ENCODE results near the gene HSPG2. TPM values are rescaled to one million over a fixed set of nuclear protein-coding genes. Genes with fewer than 3 reads are reported as not detected.
"Not testable (repeated sequence)": the region's sequence is repeated elsewhere in the genome, so short reads cannot be mapped to it uniquely, and the experiment has no call there.

Gene HSPG2
- polyA plus RNA-seq (2012; ENCODE audit: missing spikeins) = 3.2 TPM

DNA sequence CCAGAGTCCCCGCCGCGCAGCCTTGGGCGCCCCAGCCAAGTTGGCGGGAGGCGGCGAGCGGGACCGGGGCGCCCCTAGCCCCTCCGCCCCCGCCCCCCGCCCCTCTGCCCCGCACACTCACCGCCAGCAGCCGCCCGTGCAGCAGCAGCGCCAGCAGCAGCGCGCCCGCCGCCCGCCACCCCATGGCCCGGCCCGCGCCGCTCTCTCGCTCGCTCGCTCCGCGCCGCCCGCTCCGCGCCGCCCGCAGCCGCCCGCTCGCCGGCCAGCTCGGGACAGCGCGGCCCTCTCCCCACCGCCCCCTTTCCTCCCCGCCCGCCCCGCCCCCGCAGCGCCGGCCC is at the start of gene HSPG2:
TSS of gene HSPG2 (minus strand) at position 277 of the 338 bp plus-strand sequence. CDS start at position 184, 93 bp downstream.
- no peak for DNase-seq (ENCODE audit: insufficient read length)
- TF ChIP-seq POLR2AphosphoS5 (IDR thresholded peaks at IDR 0.05; ENCODE audit: low read depth, low read length) (no peak), TAF1 (IDR thresholded peaks at IDR 0.05; ENCODE audit: borderline replicate concordance, low read depth, low read length) (no peak), POLR2A (IDR thresholded peaks at IDR 0.05; ENCODE audit: low read depth, low read length) (no peak)
- FAIRE-seq = no peak

DNA sequence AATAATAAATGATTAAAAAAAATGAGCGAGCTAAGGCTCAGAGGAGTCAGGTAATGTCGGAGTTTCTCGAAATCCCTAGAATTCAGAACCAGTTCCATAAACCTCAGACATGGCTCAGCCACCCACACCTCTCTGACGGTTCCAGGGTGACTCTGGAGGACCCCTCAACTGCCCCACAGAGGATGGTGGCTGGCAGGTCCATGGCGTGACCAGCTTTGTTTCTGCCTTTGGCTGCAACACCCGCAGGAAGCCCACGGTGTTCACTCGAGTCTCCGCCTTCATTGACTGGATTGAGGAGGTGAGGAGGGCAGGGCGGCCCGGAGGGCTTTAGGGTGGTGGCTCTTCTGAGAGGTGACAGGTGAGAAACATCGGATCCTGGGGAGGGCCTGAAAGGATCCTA is 49.3 kb upstream of the HSPG2 start:
- not testable (repeated sequence) for FAIRE-seq; DNase-seq (ENCODE audit: insufficient read length)

DNA sequence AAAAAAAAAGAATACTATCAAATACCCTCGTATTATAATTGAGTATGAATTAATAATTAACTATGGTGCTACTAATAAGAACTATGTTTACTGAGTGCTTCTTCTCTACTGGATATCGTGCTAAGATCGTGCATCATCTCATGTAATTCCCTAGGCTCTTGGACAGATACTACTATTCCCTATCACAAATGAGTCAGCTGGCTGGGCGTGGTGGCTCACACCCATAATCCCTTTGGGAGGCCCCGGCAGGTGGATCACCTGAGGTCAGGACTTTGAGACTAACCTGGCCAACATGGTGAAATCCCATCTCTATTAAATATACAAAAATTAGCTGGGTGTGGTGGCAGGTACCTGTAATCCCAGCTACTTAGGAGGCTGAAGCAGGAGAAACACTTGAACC is 48.8 kb upstream of the HSPG2 start:
- FAIRE-seq = not testable (repeated sequence)

DNA sequence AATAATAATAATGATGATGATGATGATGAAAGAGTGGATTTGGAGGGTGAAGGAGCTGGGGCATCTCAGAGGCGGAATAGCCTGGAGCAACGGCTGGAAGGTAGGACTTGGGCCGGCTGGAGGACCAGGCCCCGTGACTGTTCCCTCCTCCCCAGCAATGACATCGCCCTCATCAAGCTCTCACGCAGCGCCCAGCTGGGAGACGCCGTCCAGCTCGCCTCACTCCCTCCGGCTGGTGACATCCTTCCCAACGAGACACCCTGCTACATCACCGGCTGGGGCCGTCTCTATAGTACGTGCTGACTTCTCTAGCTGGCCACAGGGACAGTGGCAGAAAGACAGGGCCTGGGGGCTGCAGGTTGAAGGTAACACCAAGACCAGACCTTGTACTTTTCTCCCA is 46.4 kb upstream of the HSPG2 start:
- not testable (repeated sequence) for DNase-seq (ENCODE audit: insufficient read length); FAIRE-seq

More for the DNA sequence above, 48.8 kb upstream of the HSPG2 start:
- DNase-seq (ENCODE audit: insufficient read length) = not testable (repeated sequence)

DNA sequence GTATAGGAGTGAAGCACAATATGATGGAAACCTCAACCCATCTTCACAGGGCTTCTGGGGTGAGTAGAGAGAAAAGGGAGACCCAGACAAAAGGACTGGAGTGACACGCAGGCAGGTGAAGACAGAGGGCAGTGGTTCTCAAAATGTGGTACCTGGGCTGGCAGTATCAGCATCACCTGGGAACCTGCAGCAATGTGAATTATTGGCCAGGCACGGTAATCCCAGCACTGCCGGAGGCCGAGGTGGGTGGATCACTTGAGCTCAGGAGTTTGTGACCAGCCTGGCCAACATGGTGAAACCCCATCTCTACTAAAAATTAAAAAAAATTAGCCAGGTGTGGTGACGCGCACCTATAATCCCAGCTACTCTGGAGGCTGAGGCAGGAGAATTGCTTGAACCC is 45.0 kb upstream of the HSPG2 start:
- not testable (repeated sequence) for FAIRE-seq; DNase-seq (ENCODE audit: insufficient read length)

DNA sequence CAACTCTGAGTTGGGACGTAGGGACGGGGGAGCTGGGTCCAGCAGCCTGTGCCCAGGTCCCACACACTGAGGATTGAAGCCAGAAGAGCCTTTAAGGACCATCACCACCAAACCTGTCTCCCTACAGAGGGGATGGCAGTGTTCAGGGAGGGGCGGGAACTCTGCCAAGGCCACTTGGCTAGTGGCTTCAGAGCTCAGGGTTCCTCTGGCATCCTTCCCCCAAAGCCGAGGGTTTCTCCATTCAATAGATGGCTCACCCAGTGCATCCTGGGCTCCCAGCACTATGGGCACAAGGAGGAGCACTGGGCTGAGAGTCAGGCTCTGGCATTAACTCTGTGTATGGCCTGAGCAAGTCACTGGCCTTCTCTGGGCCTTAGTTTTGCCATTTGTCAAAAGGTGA is 44.1 kb upstream of the HSPG2 start:
- DNase-seq (ENCODE audit: insufficient read length); FAIRE-seq: not testable (repeated sequence)

DNA sequence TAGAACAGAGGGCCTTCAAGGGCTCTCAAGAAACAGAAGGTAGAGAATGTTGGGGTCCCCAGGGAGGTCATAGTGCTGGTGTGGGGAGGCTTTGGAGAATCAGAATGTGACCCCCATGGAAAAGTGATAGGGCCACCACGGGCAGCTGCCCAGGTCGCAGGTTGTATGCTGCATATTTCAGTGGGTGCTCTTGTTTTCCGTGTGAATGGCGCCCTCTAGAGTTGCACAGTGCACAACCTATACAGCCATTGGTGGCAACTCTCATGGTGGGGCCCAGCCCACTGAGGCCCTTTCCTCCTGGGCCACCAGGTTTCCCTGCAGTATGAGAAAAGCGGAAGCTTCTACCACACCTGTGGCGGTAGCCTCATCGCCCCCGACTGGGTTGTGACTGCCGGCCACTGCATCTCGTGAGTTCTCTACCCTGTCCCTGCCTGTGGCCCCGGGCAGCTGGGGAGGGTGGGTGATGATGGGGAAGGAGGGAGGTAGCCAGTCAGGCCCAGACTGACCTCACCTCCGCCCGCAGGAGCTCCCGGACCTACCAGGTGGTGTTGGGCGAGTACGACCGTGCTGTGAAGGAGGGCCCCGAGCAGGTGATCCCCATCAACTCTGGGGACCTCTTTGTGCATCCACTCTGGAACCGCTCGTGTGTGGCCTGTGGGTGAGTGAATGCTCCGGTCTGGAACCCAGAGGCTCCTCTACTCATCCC is 43.6 kb upstream of the HSPG2 start:
- not testable (repeated sequence) for DNase-seq (ENCODE audit: insufficient read length); FAIRE-seq

DNA sequence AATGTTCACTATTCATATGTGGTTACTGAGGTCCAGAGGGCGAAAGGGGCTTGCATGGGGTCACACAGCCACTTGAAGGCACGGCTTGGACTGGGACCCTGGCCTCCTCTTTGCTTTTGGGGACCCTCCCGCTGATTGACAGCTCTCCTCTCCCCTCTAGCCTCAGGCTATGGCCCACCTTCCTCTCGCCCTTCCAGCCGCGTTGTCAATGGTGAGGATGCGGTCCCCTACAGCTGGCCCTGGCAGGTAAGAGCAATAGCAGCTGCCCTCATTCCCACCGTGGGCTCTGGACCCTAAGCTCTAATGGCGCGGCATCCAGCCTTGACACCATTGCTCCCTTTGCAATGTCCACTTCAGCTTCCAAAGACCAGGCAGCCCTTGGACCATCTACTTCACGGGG is 41.1 kb upstream of the HSPG2 start:
- DNase-seq (ENCODE audit: insufficient read length); FAIRE-seq: not testable (repeated sequence)

DNA sequence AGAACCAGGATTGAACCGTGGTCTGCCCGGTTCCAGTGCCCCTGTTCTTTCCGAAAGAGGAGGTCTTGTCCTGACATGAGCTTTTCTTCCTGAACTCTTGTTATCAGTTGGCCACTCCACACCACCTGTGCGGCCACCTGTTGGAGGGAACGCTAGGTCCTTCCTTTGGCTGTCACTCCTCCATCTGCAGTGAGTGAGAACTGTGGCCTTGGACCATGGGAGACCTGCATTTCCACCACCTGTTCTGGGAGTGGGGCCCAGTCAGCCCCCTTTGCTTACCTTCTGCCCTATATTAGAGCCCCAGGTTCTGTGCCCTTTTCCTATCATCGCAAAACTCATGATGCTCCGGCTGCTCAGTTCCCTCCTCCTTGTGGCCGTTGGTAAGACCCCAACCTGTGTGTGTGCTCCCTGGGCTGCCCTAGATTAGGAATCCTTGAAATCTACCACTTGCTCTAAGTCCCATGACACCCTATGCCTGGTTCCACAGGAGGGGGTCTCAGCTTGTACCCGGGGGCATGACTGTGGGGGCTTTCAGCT is 39.7 kb upstream of the HSPG2 start, which contains the start of gene CELA3B:
TSS of gene CELA3B (plus strand) at position 320 of the 537 bp plus-strand sequence. CDS start at position 338, 18 bp downstream.
- DNase-seq (ENCODE audit: insufficient read length); FAIRE-seq: not testable (repeated sequence)

DNA sequence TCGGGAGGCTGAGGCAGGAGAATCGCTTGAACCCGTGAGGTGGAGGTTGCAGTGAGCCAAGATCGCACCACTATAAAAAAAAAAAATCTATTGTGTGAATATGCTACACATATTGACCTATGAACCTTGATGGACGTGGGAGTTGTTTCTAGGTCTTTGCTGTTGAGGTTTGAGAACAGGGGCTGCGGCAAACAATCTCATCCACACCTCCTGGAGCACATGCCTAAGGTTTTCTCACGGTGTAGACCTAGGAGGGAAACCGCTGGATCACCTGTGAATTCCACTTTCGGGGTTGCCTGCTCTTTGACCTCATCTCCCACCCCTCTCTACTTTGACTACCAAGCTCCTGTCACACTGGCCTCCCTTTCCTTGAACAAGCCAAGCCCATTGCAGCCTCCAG is 38.2 kb upstream of the HSPG2 start:
- not testable (repeated sequence) for FAIRE-seq; DNase-seq (ENCODE audit: insufficient read length)

DNA sequence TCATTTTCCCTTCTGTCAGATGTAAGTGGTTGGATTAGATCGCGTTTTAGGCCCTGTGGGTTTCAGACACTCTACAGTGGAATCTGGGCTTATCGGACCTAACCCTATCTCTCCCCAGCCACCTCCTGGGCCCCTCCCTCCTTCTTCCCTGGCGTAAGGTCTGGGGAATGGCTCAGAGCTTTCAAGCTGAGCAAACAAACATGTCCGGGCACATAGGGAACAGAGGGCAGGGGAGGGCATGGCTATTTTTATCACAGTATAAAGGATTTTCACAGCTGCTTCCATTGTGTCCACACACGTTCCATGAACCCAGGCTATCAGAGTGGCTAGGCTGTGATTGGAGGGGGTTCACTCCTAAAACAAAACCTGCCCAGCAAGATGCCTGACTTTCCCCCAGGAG is 37.6 kb upstream of the HSPG2 start:
- DNase-seq (ENCODE audit: insufficient read length); FAIRE-seq: not testable (repeated sequence)

DNA sequence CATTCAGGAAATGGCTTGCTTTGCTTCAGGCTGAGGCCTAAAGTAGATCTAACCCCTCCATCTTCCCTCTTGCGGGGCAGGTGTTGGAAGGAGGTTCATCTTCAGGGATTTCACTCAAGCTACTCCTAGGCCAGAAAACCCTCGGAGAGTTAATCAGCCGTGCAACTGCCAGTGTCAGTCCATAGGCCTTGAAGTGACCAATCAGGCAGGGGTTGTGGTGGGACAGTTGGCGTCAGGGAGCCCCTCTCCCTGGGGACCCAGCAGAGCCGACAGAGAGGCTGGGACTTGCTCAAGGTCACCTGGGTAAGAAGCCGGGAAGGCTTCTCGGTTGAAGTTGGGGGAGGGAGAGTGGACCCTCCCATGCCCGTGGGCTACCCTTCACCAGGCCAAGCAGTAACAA is 36.8 kb upstream of the HSPG2 start:
- not testable (repeated sequence) for DNase-seq (ENCODE audit: insufficient read length); FAIRE-seq

DNA sequence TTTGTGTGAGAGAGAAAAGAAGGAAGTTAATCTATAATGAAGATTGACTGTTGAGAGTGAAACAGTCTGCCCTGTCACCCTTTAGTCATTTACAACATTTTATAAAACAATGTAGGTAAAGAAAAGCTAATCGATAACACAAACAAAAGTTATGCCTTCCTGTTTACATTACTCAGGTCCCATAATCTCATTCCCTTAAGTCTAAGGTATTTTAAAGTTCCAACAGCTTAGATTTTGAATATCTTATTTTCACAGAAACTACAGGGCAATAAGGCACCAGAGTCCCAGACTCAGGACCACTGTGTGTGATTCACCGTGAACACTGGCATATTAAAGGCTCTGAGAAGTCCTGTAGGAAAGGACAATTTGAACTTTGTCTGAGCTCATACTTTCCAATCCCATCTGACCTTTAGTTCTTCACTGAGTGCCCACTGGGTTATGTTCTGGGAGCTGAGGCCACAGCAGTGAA is 35.9 kb upstream of the HSPG2 start:
- DNase-seq (ENCODE audit: insufficient read length); FAIRE-seq: not testable (repeated sequence)

DNA sequence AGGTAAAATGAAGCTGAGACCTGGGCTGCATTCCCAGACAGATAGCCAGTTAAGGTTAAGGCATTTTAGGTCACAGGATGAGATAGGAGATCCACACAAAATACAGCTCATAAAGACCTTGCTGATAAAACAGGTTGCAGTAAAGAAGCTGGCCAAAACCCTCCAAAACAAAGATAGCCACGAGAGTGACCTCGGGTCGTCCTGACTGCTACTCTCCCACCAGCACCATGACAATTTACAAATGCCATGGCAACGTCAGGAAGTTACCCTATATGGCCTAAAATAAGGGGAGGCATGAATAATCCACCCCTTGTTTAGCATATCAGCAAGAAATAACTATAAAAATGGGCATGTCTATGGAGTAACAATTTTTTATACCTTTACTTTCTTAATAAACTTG is 33.4 kb upstream of the HSPG2 start:
- DNase-seq (ENCODE audit: insufficient read length); FAIRE-seq: not testable (repeated sequence)

DNA sequence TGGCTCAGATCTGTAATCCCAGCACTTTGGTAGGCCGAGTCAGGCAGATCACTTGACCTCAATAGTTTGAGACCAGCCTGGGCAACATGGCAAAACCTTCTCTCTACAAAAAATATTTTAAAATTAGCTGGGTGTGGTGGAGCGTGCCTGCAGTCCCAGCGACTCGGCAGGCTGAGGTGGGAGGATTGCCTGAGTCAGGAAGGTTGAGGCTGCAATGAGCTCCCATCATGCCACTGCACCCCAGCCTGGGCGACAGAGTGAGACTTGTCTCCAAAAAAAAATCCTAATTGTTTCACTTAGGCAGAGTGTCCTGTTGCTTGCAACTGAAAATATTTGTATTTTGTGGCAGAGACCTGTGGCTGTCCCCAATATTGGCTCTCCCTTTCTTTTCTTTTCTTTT is 32.0 kb upstream of the HSPG2 start:
- DNase-seq (ENCODE audit: insufficient read length); FAIRE-seq: not testable (repeated sequence)

DNA sequence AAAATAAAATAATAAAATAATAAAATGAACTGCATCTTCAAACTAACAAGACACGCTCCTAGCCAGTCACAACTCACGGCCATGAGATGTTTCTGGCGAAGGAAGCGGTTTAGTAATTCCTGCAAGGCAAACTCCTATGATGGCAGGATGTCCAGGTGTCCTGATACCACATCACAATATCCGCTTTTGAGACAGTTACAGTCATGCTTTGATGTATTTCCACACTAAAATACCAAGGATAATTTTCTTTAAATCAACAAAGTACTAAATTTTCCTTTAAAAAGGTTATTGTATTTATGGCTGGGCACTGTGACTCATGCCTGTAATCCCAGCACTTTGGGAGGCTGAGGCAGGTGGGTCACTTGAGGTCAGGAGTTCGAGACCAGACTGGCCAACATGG is 30.1 kb upstream of the HSPG2 start:
- not testable (repeated sequence) for FAIRE-seq; DNase-seq (ENCODE audit: insufficient read length)
